Mucosa of descending colon (tissue), 3 donors: ENCODE measurements around the gene EVI5L. TPM values are rescaled to one million over a fixed set of nuclear protein-coding genes. Genes with fewer than 3 reads are reported as not detected.

Source experiments
- ATAC-seq: fragments of 200-7000 bp; cut with Tn5 transposase; one replicate; pipeline ENCODE4 v1.9.1; 2020; ENCODE audit warnings: mild to moderate bottlenecking, moderate library complexity
- DNase-seq, 3 donors: peaks; one replicate each; pipeline ENCODE4 v3.0.0-alpha.2; 2020
- H3K36me3 ChIP-seq: fragments of 200-600 bp; one replicate; pipeline ENCODE4 v1.8.0; 2021; ENCODE audit warnings: low read depth, mild to moderate bottlenecking
- H3K4me1 ChIP-seq: fragments of 200-600 bp; one replicate; pipeline ENCODE4 v1.8.0; 2021; ENCODE audit warnings: low read depth, mild to moderate bottlenecking
- H3K4me3 ChIP-seq: fragments of 200-600 bp; one replicate; pipeline ENCODE4 v1.8.0; 2021; ENCODE audit warnings: mild to moderate bottlenecking
- H3K9me3 ChIP-seq: fragments of 200-600 bp; one replicate; pipeline ENCODE4 v1.8.0; 2021; ENCODE audit warnings: mild to moderate bottlenecking
- intact Hi-C, 2 donors: fragments of 100-400 bp; cut with DNase I in 1 of 2; cut with micrococcal nuclease in 1 of 2; formaldehyde crosslinking; loops; one replicate each; pipeline versions ENCODE4 v1.11.0 to v1.11.1; 2022; cut with DNase I, micrococcal nuclease
- total RNA-seq, 3 donors: library from RNA; stranded (reverse); fragmentation: NEBNext Ultra II Directional in 2 of 3; extraction: Animal tissue kit (Norgen Biotek cat#: 25700) in 2 of 3; gene quantifications; one replicate each; pipeline versions ENCODE4 v1.2.1 to v1.2.4, GENCODE V29; 2021 to 2023
- TF ChIP-seq, protein P1 (sequence below): fragments of 200-600 bp; IDR thresholded peaks from one replicate; pipeline ENCODE4 v1.8.0; 2022; ENCODE audit warnings: antibody characterized with exemption, mild to moderate bottlenecking
- donor health status: DM: no; HTN: no; CAD: no; lungs with moderate emphysema.
- donor health status: DM: no; HTN: no; CAD: no.
- donor health status: DM: no; HTN: yes; CAD: no.

The EVI5L gene
- total RNA-seq, 3 donors from 2014 or later: 8.3 to 17.6 (median 11.4) TPM

DNA sequence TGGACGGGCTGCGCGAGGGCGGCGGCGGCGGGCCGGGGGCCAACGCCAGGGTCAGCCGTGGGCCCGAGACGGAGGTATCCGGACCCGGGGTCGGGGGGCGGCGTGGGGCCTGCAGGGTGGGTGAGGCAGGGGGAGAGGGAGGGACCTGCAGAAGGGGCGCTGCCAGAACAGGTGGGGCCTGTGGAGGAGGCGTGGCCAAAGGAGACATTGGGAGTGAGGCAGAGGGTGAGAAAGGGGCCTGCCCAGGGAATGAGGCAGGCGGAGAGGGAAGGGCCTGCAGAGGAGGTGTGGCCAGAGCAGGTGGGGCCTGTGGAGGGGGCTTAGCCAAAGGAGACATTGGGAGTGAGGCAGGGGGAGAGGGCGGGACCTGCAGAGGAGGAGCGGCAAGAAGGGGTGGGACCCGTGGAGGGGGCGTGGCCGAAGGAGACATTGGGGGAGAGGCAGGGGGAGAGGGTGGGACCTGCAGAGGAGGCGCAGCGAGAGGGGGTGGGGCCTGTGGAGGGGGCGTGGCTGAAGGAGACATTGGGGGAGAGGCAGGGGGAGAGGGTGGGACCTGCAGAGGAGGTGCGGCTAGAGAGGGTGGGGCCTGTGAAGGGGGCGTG lies 40.0 kb downstream of the EVI5L start:
- ATAC-seq (peak; percentile 9), DNase-seq (peak; percentile 49 to 86 (median 72))
- Histone ChIP-seq H3K4me3 (no peak overlapping the region), H3K4me1 (peaks cover 35% of the 10 kb centered on the region), H3K9me3 (no peaks in the 10 kb centered on the region), H3K36me3 (no peaks in the 10 kb centered on the region)
- intact Hi-C loops: no loop called here
- TF ChIP-seq, protein P1, sequence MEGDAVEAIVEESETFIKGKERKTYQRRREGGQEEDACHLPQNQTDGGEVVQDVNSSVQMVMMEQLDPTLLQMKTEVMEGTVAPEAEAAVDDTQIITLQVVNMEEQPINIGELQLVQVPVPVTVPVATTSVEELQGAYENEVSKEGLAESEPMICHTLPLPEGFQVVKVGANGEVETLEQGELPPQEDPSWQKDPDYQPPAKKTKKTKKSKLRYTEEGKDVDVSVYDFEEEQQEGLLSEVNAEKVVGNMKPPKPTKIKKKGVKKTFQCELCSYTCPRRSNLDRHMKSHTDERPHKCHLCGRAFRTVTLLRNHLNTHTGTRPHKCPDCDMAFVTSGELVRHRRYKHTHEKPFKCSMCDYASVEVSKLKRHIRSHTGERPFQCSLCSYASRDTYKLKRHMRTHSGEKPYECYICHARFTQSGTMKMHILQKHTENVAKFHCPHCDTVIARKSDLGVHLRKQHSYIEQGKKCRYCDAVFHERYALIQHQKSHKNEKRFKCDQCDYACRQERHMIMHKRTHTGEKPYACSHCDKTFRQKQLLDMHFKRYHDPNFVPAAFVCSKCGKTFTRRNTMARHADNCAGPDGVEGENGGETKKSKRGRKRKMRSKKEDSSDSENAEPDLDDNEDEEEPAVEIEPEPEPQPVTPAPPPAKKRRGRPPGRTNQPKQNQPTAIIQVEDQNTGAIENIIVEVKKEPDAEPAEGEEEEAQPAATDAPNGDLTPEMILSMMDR: no peak

DNA sequence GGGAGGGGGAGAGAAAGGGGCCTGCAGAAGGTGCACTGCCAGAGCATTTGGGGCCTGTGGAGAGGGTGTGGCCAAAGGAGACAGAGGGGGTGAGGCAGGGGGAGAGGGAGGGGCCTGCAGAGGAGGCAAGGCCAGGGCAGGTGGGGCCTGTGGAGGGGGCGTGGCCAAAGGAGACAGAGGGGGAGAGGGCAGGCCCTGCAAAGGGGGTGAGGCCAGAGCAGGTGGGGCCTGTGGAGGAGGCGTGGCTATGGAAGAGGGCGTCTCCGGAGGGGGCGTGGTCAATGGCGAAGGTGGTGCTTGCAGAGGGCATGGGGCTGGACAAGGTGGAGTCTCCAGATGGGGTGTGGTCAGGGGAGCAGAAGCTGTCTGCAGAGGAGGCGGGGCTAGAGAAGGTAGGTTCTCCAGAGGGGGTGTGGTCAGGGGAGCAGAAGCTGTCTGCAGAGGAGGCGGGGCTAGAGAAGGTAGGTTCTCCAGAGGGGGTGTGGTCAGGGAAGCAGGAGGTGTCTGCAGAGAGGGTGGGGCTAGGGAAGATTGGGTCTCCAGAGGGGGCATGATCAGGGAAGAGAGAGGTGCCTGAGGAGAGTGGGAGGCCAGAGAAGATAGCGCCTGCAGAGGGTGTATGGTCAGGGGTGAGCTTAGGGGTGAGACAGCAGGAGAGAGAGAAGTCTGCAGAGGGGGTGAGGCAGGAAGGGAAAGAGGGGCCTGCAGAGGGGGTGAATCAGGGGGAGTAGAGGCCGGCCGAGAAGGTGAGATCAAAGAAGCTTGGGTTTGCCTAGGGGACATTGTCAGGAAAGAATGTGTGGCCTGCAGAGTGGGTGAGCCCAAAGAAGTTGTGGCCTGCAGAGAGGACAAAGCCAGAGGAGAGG lies 40.8 kb downstream of the EVI5L start:
- ATAC-seq (peak; percentile 37), DNase-seq (peak; percentile 64 to 89 (median 79))
- TF ChIP-seq, protein P1: no peak
- Histone ChIP-seq H3K4me1 (peaks cover 35% of the 10 kb centered on the region), H3K4me3 (no peak overlapping the region), H3K36me3 (no peaks in the 10 kb centered on the region), H3K9me3 (no peaks in the 10 kb centered on the region)
- intact Hi-C loops: no loop called here

- intact Hi-C loops: no loop called here
- DNase-seq (peak; percentile 95 to 97 (median 95)), ATAC-seq (peak; percentile 62)
- Histone ChIP-seq H3K4me3 (no peak overlapping the region), H3K4me1 (peaks cover 35% of the 10 kb centered on the region), H3K36me3 (no peaks in the 10 kb centered on the region), H3K9me3 (no peaks in the 10 kb centered on the region)
- TF ChIP-seq, protein P1: no peak
Measured at GRCh38 chr19:7871437-7872305, 41.7 kb downstream of the EVI5L start.

GRCh38 chr19:7872306-7873204 lies 42.5 kb downstream of the EVI5L start:
- DNase-seq: no peak
- intact Hi-C loops: no loop called here
- no peaks in the 10 kb centered on the region for H3K9me3 ChIP-seq
- TF ChIP-seq, protein P1: no peak
- H3K4me3 ChIP-seq: no peak overlapping the region
- H3K4me1 ChIP-seq: peaks cover 35% of the 10 kb centered on the region
- no peaks in the 10 kb centered on the region for H3K36me3 ChIP-seq
- no peak for ATAC-seq
